HuH-7.5 (cell line): ENCODE results near the gene ATP6V0B.

ENCODE experiments used
- DNase-seq: peaks from one replicate; pipeline ENCODE4 v3.0.0; 2011; ENCODE audit warnings: low spot score

Gene ATP6V0B

GRCh38 chr1:43985984-43986595 is 11.3 kb downstream of the ATP6V0B start:
- DNase-seq: no peak

- no peak for DNase-seq
Measured at GRCh38 chr1:43986712-43987111, 12.0 kb downstream of the ATP6V0B start.

DNA sequence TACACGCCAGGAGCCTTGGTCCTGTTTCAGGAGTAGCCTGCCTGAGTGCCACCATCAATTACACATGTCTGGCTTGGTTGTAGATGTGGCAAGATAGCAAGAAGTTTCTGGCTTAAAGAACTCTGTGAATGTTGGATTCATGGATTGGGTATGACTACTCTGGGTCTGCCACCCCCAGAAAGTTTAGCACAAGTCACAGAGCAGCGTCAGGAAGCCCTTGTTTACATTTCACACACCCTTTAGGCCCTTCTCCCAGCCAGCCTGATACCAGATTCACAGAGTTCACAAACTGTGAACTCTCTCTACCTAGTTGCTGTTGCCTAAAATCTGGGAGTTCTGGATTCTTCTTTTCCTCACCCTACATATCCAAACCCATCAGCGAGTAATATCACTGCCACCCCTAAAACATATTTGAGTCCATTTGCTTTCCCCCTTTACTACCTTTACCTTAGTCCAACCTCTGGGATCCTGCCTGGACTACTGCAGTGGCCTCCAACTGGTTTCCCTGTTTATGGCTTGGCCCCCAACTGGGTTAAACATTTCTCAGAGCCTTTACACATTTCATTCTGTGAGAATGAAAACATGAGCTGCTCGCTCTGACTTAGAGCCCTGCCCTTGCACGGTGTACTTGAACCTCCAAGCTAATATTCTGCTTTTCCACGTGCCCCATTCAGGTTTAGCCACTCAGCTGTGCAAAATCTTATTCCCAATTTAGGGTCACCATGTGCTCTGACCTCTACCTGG is 12.6 kb downstream of the ATP6V0B start:
- no peak for DNase-seq

- DNase-seq: no peak
Measured at GRCh38 chr1:43990271-43991199, 15.8 kb downstream of the ATP6V0B start.

GRCh38 chr1:43991200-43991475 is 16.4 kb downstream of the ATP6V0B start:
- DNase-seq: no peak

GRCh38 chr1:43991476-43992231 is 16.9 kb downstream of the ATP6V0B start, which contains the start of gene CCDC24:
TSS of gene CCDC24 (plus strand) at chr1:43991599. CDS start at chr1:43991879, 280 bp downstream.
- DNase-seq: peak; percentile 84

DNA sequence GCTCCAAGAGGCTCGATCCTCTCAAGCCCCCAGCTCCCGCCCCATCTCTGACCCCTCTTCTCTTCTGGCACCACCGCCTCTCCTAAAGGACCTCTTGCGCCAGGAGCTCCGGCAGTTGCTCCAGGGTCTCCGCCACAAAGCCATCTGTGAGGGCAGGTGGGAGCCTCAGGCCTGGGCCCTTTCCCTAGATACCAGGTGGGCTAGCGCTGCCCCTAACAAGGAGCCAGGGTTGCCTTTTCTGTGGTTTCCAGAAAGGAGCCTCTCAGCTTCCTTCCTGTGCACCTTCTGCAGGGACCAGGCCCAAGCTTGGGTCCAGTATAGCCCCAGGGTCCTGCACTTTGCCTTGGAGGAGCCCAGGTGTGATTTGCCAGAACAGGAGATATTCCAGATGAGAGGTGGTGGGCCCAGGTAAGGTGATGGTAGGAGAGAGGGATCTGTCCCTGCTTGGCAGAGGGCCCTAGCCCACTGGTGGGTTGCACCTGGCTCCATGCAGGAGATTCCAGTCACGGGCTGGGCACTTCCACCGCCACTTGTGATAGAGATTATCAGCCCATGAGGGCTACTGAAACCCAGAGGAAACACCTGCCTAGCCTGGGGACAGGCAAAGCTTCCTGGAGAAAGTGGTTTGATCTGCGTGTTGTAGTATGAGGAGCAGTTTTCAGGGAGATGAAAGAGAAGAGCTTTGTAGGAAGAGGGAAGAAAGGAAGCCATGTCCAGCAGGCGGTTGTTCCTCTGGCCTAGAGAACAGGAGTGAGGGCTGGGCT is 17.7 kb downstream of the ATP6V0B start:
- no peak for DNase-seq

- no peak for DNase-seq
Measured at GRCh38 chr1:43993206-43993914, 18.6 kb downstream of the ATP6V0B start.

DNA sequence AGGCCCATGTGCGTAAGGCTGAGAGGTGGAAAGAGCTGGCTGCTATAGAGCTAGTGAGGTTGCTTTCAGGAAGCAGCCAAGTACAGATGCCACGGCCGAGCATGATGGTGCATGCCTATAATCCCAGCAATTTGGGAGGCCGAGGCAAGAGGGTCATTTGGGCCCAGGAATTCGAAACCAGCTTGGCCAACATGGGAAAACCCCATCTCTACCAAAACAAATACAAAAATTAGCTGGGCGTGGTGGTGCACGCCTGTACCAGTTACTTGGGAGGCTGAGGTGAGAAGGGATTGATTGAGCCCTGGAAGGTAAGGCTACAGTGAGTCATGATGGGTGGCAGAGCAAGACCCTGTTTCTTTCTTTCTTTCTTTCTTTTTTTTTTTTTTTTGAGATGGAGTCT is 19.3 kb downstream of the ATP6V0B start:
- DNase-seq: no peak

DNA sequence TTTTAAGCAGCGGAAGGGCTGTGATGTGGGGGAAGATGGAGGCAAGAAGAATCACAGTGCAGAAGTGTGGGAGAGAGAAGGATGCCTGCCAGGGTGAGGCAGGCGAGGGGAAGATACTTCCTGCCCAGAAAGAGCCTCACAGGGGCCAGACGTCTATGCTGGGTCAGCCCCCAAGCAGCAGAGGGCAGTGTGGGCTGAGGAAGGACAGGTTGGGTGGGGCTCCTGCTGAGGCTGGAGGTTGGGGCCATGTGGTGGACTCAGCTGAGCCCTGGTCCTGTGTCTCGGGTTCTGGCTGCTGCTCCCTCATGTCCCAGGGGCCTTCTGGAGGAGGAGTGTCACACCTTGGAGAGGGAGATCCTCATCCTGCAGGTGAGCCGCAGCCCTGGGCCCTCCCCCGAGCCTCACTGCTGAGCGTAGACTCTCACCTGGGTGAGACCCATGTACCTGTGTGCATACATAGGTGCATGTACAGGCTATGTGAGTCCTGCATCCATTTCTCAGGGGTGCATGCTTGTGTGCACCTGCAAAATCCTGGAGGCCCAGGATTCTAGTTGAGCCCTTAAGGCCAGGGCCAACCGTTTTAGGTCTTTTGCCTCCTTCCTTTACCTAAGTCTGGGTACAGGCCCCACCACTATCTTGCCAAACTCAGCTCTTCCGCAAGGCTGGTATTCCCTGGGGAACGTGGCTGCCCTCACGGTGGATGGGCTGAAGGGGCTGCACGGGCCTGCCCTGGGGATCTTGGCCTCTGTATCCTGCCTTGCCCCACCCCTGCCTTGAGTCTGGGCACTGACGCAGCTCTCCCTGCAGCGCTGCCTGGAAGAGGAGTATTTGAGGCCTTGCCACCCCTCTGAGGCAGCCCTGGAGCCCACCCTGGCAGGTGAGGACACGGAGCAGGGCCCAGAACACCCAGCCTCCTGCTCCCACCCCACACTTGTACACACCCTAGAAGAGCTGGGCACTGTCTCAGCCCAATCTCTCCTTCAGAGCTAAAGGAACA is 20.3 kb downstream of the ATP6V0B start:
- DNase-seq: peak; percentile 56

DNA sequence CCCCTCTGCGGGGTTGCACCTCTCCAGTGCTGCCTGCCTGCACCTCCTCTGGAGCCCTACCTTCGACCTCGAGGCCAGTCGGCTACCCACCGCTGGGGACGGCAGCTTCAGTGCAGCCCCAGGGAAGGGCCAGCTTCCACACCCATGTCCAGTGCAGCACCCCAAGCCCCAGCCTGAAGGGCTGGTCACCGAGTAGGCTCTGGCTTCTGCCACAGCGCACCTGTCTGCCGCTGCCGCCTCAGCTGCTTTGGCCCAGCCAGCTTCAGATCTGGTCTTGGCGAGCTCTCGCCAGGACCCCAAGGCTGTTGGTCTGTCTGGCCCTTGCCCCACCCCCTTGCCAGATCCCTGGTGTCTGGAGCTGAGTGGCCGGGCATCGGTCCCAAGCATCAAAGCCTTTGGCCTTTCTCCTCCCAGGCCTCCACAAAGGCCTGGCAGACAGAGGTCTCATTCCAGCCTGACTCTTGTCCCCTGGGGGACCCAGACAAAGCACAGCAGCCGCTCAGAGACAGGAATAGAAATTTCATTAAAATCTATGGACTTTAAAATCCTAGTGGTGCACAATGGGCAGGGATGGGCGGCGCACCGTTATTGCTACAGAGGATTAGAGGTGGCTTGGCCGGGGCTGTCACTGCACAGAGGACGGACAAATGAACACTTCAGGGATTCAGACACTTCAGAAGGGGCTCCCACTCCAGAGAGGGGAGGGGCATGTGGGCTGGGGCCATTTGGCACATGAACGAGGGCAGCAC is 21.4 kb downstream of the ATP6V0B start:
- DNase-seq: no peak

DNA sequence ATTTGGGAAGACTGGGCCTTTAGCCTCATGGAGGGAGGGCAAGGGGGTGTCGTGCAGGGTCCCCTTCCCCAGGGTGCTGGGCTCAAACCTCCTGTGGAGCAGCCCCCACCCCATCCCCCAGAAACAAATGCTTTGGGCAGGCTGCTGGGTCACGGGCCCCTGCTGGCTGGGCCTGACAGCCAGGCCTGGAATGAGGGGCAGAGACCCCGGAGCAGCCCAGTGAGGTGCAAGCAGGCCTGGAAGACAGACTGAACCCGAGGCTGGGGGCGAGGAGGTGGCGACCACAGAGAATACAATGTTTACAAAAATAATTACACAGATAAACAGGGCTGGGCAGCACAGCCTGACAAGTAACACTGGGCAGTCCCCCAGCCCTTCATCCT is 22.0 kb downstream of the ATP6V0B start:
- DNase-seq: no peak

DNA sequence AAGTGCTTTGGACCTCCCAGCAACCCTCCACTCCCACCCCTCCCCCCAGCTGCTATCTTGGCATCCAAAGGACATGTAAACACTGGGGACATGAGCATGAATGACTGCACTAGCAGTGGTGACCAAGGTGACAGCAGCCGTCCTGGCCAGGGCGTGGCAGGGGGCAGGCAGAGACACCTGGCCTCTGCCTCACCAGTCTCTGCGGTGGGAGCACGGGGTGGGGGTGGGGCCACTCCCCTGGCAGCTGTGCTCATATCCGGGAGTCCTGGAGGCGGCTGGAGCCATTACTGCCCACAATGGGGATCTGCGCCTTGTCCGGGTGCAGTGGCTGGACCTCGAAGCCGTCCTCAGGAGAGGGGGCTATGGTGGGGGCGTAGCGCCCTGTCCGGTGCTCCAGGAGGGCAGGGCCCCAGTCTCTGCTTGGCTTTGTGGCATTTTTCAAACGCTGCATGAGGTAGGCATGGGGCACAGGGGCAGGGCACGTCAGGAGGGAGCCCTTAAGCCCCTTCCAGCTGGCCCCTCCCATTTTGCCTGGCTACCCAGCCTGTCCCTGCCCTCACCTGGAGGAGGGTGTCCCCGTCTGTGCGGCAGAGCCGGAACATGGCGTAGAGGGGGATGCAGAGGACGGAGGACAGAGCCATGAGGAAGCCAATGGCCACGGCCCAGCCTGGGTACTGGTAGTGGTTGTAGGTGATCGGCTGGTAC is 22.7 kb downstream of the ATP6V0B start:
- DNase-seq: no peak

- DNase-seq: no peak
Measured at GRCh38 chr1:43998000-43998378, 23.2 kb downstream of the ATP6V0B start.

DNA sequence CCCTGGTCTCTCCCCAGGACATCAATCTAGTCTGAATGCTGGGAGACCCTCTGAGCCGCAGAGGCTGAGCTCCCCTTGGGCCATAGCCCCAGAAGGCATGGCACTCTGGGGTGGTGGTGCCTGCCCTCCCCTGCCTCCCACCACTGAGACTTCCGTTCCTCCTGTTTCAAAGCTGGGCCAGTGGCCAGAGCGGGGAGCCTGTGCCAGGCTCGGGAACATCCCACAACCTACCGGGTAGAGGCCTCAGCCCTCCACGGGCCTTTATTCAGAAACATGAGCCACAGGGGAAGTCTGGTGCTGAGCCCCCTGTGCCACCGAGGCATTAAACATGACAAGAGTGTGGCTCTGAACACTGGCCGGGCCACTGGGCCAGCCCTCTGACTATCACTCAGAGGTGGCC is 24.7 kb downstream of the ATP6V0B start:
- no peak for DNase-seq

GRCh38 chr1:44000122-44000665 is 25.4 kb downstream of the ATP6V0B start:
- no peak for DNase-seq

- no peak for DNase-seq
Measured at GRCh38 chr1:44002165-44002564, 27.4 kb downstream of the ATP6V0B start.

DNA sequence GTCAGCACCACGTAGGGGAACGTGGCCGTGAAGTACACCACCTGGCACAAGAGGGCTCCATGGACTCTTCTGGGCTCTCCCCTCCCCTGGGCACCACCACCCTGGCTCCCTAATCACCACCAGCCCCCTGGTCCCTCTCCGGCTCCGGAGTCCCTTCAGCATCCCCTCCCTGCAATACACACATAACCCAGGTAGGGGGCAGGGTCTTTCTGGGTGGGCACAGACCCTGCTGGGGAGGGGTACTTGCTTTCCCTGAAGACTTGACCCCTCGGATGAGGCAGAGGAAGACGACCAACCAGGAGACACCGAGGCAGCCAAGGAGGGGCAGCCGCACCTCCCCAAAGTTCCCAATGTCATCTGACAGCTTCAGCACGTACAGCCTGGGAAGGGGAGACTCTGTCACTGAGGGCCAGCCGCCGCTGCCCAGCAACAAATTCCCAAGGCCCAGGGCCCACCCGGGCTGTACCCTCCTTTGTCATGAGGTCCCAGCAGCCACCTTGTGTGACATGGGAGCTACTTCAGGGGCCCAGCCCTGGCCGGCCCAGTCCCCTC is 27.9 kb downstream of the ATP6V0B start:
- no peak for DNase-seq
